ENCODE results near the gene COL25A1. TPM values are rescaled to one million over a fixed set of nuclear protein-coding genes. Genes with fewer than 3 reads are reported as not detected.

The COL25A1 gene
- total RNA-seq, 2 donors from 2014 or later: 4.0 to 6.2 TPM

GRCh38 chr4:109004418-109004817 is 298.0 kb downstream of the COL25A1 start:
- H3K9me3 ChIP-seq (ENCODE audit: control insufficient read depth, low read length): no peaks in the 10 kb centered on the region
- no peak for TF ChIP-seq CTCF (conservative IDR thresholded peaks at IDR 0.05)
- no peaks in the 10 kb centered on the region for H3K36me3 ChIP-seq (ENCODE audit: control insufficient read depth, insufficient read depth, low read length)
- no peak overlapping the region for H3K27ac Mint-ChIP-seq
- H3K9me3 Mint-ChIP-seq: no peaks in the 10 kb centered on the region
- no peak for DNase-seq
- H3K4me3 ChIP-seq (ENCODE audit: low read length): no peak overlapping the region
- no peaks in the 10 kb centered on the region for H3K36me3 Mint-ChIP-seq (ENCODE audit: low read depth)
- H3K4me1 ChIP-seq (ENCODE audit: control insufficient read depth, insufficient read depth, low read length): no peaks in the 10 kb centered on the region
- H3K27me3 ChIP-seq (ENCODE audit: control insufficient read depth, insufficient read depth, low read length, poor library complexity, severe bottlenecking): no peaks in the 10 kb centered on the region
- no peak overlapping the region for H3K9ac ChIP-seq (ENCODE audit: extremely low read depth, low read length, poor library complexity, severe bottlenecking)
- no peaks in the 10 kb centered on the region for H3K27me3 Mint-ChIP-seq (ENCODE audit: insufficient read depth)
- H3K27ac ChIP-seq (ENCODE audit: low read depth, low read length): no peak overlapping the region
- WGBS, 2 experiments (ENCODE audit: insufficient coverage in 1 of 2, insufficient read length in 1 of 2): 90 to 100% methylated on average over 2 to 4 of the region's 4 CpGs
- no peak overlapping the region for H3K4me3 Mint-ChIP-seq
- peaks cover 15% of the 10 kb centered on the region for H3K4me1 Mint-ChIP-seq

GRCh38 chr4:109003964-109004363 is 298.5 kb downstream of the COL25A1 start:
- Histone ChIP-seq H3K9me3 (ENCODE audit: control insufficient read depth, low read length) (no peaks in the 10 kb centered on the region), H3K9ac (ENCODE audit: extremely low read depth, low read length, poor library complexity, severe bottlenecking) (no peak overlapping the region), H3K4me1 (ENCODE audit: control insufficient read depth, insufficient read depth, low read length) (no peaks in the 10 kb centered on the region), H3K4me3 (ENCODE audit: low read length) (no peak overlapping the region), H3K27ac (ENCODE audit: low read depth, low read length) (no peak overlapping the region), H3K36me3 (ENCODE audit: control insufficient read depth, insufficient read depth, low read length) (no peaks in the 10 kb centered on the region), H3K27me3 (ENCODE audit: control insufficient read depth, insufficient read depth, low read length, poor library complexity, severe bottlenecking) (no peaks in the 10 kb centered on the region)
- TF ChIP-seq CTCF (conservative IDR thresholded peaks at IDR 0.05): no peak
- DNase-seq: no peak
- Mint-ChIP-seq H3K27me3 (ENCODE audit: insufficient read depth) (no peaks in the 10 kb centered on the region), H3K9me3 (peaks cover 4% of the 10 kb centered on the region), H3K4me3 (no peak overlapping the region), H3K4me1 (peaks cover 15% of the 10 kb centered on the region), H3K27ac (no peak overlapping the region), H3K36me3 (ENCODE audit: low read depth) (peaks cover 1% of the 10 kb centered on the region)
- 85% methylated on average over 2 of the region's 2 CpGs; no CpG with 5 or more reads in 1 of the 2 experiments for WGBS, 2 experiments (ENCODE audit: insufficient coverage in 1 of 2, insufficient read length in 1 of 2)

GRCh38 chr4:108991551-108992328 is 310.7 kb downstream of the COL25A1 start:
- Histone ChIP-seq H3K9ac (ENCODE audit: extremely low read depth, low read length, poor library complexity, severe bottlenecking) (no peak overlapping the region), H3K4me1 (ENCODE audit: control insufficient read depth, insufficient read depth, low read length) (no peaks in the 10 kb centered on the region), H3K36me3 (ENCODE audit: control insufficient read depth, insufficient read depth, low read length) (no peaks in the 10 kb centered on the region), H3K4me3 (ENCODE audit: low read length) (no peak overlapping the region), H3K9me3 (ENCODE audit: control insufficient read depth, low read length) (no peaks in the 10 kb centered on the region), H3K27me3 (ENCODE audit: control insufficient read depth, insufficient read depth, low read length, poor library complexity, severe bottlenecking) (no peaks in the 10 kb centered on the region), H3K27ac (ENCODE audit: low read depth, low read length) (no peak overlapping the region)
- Mint-ChIP-seq H3K36me3 (ENCODE audit: low read depth) (no peaks in the 10 kb centered on the region), H3K27me3 (ENCODE audit: insufficient read depth) (no peaks in the 10 kb centered on the region), H3K4me3 (no peak overlapping the region), H3K4me1 (no peaks in the 10 kb centered on the region), H3K9me3 (peaks cover 10% of the 10 kb centered on the region), H3K27ac (no peak overlapping the region)
- WGBS, 2 experiments (ENCODE audit: insufficient coverage in 1 of 2, insufficient read length in 1 of 2): 96 to 100% methylated on average over 2 to 5 of the region's 5 CpGs
- no peak for DNase-seq
- no peak for TF ChIP-seq CTCF (conservative IDR thresholded peaks at IDR 0.05)

Data from endodermal cell (in vitro differentiated cells).